NCI-H524 (cell line): ENCODE measurements around the gene FILIP1.
"Not testable (repeated sequence)": the region's sequence is repeated elsewhere in the genome, so short reads cannot be mapped to it uniquely, and the experiment has no call there.

Source experiments
- DNase-seq, 2 experiments: peaks; one replicate each; lab custom pipeline; 2025; lab: John Stamatoyannopoulos, UW

The FILIP1 gene

DNA sequence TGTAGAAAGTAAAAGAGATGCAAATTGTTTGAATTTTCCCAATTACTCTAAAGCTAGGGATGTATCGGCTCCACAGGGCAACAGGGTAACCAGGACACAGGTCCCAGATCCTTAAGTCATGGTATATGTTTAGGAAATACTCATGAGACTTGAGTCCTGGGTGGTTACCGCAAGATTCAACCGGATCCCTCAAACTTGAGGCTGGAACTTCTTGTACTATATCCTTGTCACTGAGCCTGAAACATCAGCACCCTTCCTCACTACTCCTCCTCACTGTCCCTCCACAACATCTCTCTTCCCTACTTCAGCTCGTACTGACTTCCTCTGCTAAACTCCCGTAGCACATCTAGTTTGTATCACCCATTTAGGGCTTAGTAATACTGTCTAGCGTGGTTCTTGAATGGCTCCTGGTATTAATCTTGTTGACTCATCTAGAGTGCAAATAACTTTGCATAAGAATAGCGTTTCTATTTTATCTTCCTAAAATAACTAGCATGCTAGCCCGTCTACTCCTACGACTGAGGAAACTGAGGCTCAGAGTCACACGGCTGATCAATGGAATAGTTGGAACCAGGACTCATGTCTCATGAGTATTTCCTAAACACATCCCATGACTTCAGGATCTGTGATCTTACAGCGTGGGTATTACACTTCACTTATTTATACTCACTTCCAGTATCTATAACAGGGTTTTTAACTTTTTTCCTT, 72.1 kb downstream of the FILIP1 start:
- no peak for DNase-seq

DNA sequence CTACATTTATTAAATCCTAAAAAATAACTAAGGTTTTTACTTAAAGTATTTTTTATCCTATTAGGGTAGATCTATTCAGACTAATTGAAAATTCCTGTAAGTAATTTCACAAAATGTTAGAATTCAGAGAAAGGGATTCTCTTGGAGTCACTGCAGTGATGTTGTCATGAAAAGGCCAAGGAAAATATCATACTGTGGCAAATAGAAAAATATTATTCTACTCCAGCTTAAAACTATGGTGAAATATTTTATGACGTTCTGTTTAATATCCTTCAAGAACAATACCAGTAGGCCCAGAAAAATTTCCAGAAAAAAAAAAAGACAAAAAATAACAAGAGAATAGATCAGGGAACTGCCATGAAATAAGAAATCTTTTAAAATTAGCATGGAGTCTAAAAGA, 73.6 kb downstream of the FILIP1 start:
- no peak for DNase-seq

- DNase-seq = no peak
Observed at GRCh38 chr6:75419416-75419815, 74.2 kb downstream of the FILIP1 start.

- no peak for DNase-seq
Observed at GRCh38 chr6:75418233-75418632, 75.4 kb downstream of the FILIP1 start.

GRCh38 chr6:75416443-75416842, 77.2 kb downstream of the FILIP1 start:
- no peak for DNase-seq

DNA sequence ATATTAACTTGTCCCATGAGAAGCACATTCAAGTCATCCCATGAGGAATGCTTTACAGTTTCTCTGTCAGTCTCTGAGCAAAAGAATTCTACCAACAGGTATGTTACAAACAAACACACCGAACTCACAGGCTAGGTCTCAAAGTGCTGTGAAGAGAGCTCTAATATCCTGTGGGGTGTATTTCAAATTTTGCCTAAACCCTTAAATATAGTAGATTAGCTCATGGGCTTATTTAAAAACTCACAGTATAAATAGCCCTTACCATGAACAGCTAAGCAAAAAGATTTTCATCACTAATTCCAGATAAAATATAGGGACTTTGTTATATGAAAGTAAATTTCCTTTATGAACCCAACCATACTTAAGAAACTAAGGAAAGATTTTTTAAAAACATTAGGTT, 77.8 kb downstream of the FILIP1 start:
- DNase-seq = no peak

GRCh38 chr6:75414445-75415021, 79.1 kb downstream of the FILIP1 start:
- DNase-seq = no peak

DNA sequence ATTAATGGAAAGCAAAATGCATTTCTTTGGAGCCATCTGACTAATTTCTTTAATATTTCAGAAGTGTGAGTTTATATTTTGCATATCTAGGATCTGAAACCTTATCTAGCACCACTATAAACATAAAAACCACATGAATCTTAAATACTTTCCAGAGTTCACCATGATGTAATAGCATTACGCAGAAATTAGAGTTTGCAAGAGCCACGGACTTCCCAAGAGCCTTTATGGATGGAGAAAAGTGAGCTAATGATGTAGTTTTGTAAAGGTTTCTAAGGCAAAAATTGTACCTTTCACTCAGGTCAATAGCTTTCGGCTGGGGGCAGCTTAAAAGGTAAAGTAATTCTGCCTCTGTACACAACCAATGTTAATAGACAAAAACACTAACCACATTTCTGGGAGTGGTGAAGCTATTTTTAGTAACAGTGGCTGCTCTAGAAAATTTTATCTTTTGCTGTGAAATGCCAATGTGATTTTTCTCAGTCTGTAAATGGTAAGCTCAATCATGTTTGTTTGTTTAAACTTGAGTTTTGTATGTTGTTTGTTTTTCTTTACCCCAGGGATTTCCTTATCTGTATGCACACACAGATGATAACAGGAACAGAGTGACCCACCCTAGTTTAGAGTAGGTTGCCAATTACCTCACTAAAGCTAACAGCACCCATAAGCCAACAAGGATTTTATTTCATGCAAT, 80.5 kb downstream of the FILIP1 start:
- no peak for DNase-seq

- DNase-seq = not testable (repeated sequence)
Observed at GRCh38 chr6:75410564-75410963, 83.0 kb downstream of the FILIP1 start.

DNA sequence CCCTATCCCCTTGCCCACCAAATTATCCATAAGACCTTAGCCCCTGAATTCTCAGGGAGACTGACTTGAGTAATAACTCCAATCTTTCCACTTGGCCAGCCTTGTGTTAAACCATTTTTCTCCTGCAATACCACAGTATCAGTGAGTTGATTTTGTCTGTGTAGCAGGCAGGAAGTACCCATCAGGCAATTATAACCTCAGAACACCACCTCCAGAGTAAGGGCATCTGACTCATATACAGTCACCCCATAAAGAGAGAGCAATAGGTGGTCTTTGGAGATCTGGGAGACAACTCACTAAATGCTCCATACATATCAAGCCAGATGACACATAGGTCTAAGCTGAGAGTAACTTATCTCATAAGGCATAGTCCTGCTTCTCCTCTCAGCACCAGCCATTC, 83.7 kb downstream of the FILIP1 start:
- DNase-seq = no peak

DNA sequence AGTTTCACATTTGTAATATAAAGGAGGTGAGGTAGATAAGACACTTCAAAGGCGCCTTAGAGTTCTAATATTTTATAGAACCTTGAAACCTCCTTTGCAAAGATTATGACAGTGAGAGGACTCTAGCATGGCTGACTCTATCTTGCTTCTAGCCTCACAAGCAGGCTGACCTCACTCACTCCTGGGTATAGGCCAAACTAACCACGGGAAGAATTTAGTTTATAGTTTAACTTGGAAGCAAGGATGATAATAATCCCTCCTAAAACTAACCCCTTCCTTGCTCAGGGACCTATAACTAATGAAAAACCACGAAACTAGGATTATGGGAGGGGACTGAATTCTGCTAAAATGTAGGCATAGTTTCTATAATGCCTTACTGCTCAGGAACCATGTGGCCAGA, 84.3 kb downstream of the FILIP1 start:
- DNase-seq = no peak

DNA sequence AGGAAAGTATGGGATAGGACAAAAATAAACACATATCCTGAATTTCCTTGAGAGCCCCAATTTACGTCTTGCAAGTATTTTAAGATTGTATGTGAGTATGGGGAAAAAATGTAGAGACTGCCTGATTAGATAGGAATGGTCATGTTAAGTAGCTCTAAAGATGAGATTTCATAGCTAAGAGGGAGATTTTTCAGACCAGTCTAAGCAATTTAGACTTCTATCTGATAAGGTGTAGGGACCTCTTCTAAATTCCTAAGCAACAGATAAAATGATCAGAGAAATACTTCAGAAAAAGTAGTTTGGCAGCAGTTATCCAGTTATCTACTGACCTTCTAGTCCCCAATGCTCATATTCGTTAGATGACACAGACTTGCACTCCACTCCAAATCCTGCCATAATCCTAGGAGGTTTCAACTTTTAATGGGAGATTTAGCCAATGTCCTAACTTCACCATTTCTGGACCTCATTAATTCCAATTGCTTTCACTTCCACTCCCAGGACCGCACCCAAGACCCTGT, 90.0 kb downstream of the FILIP1 start:
- no peak for DNase-seq

DNA sequence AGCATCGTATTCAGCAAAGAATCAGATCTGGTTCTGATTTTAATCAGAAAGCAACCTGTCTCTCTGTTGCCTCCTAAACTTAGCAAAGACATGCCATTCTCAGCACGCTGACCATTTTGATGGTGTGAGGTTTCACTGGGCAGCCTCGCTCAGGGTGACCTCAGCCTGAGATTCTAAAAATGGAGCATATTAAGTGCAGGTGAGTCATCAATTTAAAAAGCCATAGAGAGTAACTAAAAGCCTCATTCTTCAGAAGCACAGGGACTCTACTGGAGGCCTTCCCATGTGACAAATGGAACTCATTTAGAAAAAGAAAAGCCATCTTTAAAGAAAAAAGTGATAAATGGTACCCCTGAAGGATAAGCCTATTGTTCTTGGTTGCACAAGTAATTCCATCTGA, 91.3 kb downstream of the FILIP1 start:
- DNase-seq = no peak

DNA sequence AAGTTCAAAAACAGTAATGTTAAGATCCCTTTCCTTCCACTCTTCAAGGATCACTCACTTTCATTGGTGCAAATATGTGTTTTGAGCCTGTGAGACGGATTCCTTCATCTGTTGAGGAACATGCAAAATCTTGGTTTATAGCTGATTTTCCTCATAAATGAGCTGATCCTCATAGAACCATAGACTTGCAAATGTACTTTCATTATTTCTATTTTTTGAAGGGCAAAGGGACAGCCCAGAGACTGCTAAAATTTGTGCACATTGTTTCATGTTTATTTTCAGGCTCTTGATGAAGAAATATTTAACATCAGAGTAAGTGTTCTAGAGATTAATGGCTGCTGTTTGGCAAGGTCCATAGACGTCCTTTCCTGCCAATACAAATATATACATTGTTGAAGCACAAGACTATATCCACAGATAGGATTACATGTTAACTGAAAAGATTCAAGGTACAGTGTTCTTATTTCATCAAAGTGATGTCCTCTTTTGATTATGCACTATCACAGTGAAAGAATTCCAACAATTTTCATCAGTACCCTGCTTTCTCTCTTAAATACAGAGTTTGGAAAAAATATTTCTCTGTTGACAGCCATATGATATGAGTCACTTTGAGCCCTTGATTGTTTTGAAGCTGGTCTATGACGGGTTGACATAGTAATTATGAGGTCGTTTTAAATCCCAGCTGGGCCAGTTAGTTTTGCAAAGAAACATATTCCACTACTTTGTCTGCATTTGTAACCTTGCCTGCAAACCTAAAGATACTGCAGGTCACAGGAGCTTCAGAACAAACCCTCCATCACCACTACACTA, 95.7 kb downstream of the FILIP1 start:
- no peak for DNase-seq

- no peak for DNase-seq
Observed at GRCh38 chr6:75397171-75397570, 96.4 kb downstream of the FILIP1 start.

DNA sequence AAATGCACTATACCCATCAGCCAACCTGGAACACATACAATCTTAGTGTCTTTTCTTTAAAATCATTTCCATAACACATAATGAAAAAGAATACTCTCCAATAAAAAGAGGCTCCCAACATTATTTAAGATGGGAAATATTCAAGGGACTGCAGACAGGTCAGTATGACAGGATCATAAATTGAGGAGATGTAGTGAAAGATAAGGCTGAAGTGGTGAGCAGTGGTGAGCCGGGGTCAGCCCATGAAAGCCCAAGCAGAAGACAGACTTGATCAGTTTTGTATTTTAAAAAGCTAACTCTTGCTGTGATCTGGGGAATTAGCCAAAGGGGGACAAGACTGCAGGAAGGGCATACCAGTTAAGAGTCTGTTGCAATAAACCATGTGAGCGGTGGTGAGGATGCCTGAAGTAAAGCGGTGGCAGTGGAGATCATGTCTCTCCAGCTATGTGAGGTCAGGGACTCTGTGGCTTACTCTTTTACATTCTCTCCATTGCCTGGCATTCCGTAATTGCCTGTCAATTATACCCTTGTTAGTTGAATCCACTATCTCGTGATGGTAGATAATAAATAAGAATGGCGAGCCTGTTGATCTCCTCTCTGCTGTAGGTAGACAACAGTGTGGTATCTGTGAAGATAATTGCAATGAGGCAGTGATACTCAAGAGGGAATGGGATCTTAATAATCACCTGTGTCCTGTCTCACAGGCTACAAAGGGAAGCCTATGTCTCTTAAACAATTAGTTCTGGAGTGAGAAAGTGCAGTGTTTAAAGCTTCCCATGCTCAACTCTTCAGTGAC, 97.4 kb downstream of the FILIP1 start:
- DNase-seq = no peak

DNA sequence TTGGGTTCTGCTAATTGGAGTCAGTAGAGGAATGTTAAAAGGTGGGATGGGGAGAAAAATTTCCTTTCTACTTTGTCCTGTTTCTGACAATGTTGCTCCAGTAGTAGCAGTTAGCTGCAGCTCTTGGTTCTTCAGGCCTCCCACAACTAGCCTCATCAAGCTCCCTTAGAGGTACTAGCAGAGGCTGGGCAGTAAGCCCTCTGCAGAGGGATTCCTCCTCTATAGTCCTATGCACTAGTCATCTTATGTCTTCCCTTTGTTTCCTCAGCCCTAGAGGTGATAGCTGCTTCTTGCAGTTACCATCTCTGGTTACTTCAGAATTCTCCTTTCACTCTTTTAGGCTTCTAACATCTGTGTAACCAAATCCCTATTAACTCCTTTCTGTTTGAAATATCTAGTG, 99.8 kb downstream of the FILIP1 start:
- no peak for DNase-seq

- no peak for DNase-seq
Observed at GRCh38 chr6:75391276-75391675, 102.3 kb downstream of the FILIP1 start.

DNA sequence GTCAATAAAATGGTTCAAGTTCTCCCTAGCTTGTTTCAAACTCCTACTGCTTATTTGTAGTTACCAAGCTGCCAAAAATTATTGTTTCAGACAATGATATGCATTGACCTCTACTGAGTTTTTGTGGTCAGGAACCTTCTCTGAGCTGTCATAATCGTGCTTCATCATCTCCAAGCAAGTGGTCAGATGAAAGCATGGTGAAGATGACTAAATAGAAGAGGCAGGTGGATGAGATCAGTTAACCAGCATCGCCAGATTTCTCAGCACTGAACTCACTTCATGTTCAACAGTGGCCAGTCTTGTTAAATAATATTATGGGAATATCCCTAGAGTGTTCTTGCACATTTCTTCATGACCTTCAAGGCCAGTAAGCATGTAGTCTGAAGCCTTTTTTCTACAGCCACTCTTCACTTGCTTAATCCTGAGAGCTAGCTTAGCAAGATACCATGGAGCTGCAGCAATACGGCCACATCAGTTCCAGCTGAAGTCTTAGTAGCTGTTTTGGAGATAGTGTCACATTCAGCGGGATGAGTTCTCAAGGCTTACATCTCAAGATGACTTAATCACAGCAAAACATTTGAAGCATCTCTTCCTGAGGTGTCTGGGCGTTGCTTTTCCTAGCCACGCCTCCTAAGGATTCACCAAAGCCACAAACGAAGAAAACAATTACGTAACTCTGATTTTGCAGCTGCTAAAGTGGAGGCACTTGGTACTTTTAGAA, 107.4 kb downstream of the FILIP1 start:
- no peak for DNase-seq

- DNase-seq = no peak
Observed at GRCh38 chr6:75384116-75384515, 109.5 kb downstream of the FILIP1 start.

GRCh38 chr6:75382634-75382900, 111.0 kb downstream of the FILIP1 start:
- DNase-seq = no peak
